GDM1 (cell line): ENCODE measurements around the gene GEMIN7.
A peak's percentile ranks its signal among the peaks of the same experiment; 100 is the strongest.

ENCODE experiments used
- DNase-seq: peaks from one replicate; lab custom pipeline; 2025; lab: John Stamatoyannopoulos, UW

The GEMIN7 gene

GRCh38 chr19:45090034-45090433 lies 11.0 kb downstream of the GEMIN7 start:
- DNase-seq = no peak

GRCh38 chr19:45090606-45091005 lies 11.5 kb downstream of the GEMIN7 start:
- no peak for DNase-seq

- no peak for DNase-seq
Measured at GRCh38 chr19:45091031-45091923, 12.2 kb downstream of the GEMIN7 start.

GRCh38 chr19:45092747-45093678 lies 14.0 kb downstream of the GEMIN7 start, which contains the start of gene PPP1R37:
Gene PPP1R37 (plus strand): TSS chr19:45093179. CDS start chr19:45093326, 147 bp downstream.
- peak; percentile 76 for DNase-seq

GRCh38 chr19:45094137-45094536 lies 15.1 kb downstream of the GEMIN7 start:
- no peak for DNase-seq

GRCh38 chr19:45094707-45095106 lies 15.6 kb downstream of the GEMIN7 start:
- DNase-seq = no peak

GRCh38 chr19:45095496-45096413 lies 16.7 kb downstream of the GEMIN7 start:
- no peak for DNase-seq

- DNase-seq = no peak
Measured at GRCh38 chr19:45096700-45097099, 17.6 kb downstream of the GEMIN7 start.

- no peak for DNase-seq
Measured at GRCh38 chr19:45097450-45097775, 18.4 kb downstream of the GEMIN7 start.

- no peak for DNase-seq
Measured at GRCh38 chr19:45097776-45098520, 18.9 kb downstream of the GEMIN7 start.

GRCh38 chr19:45098521-45099466 lies 19.7 kb downstream of the GEMIN7 start:
- DNase-seq = no peak

- no peak for DNase-seq
Measured at GRCh38 chr19:45099467-45100191, 20.6 kb downstream of the GEMIN7 start.

- no peak for DNase-seq
Measured at GRCh38 chr19:45100201-45100600, 21.1 kb downstream of the GEMIN7 start.

- no peak for DNase-seq
Measured at GRCh38 chr19:45100846-45101252, 21.8 kb downstream of the GEMIN7 start.

- DNase-seq = no peak
Measured at GRCh38 chr19:45101806-45102205, 22.7 kb downstream of the GEMIN7 start.

GRCh38 chr19:45102481-45102880 lies 23.4 kb downstream of the GEMIN7 start:
- DNase-seq = no peak

- no peak for DNase-seq
Measured at GRCh38 chr19:45103156-45103507, 24.1 kb downstream of the GEMIN7 start.

GRCh38 chr19:45103508-45104319 lies 24.7 kb downstream of the GEMIN7 start:
- DNase-seq = no peak
